Astrocyte of the hippocampus (primary cell): ENCODE data around the gene PAEP.
A peak's percentile ranks its signal among the peaks of the same experiment; 100 is the strongest.
"Not testable (repeated sequence)": the region's sequence is repeated elsewhere in the genome, so short reads cannot be mapped to it uniquely, and the experiment has no call there.

Experiments
- DNase-seq: peaks from one replicate; pipeline ENCODE4 v3.0.0; 2011; ENCODE audit warnings: low read depth, low spot score

Gene PAEP

DNA sequence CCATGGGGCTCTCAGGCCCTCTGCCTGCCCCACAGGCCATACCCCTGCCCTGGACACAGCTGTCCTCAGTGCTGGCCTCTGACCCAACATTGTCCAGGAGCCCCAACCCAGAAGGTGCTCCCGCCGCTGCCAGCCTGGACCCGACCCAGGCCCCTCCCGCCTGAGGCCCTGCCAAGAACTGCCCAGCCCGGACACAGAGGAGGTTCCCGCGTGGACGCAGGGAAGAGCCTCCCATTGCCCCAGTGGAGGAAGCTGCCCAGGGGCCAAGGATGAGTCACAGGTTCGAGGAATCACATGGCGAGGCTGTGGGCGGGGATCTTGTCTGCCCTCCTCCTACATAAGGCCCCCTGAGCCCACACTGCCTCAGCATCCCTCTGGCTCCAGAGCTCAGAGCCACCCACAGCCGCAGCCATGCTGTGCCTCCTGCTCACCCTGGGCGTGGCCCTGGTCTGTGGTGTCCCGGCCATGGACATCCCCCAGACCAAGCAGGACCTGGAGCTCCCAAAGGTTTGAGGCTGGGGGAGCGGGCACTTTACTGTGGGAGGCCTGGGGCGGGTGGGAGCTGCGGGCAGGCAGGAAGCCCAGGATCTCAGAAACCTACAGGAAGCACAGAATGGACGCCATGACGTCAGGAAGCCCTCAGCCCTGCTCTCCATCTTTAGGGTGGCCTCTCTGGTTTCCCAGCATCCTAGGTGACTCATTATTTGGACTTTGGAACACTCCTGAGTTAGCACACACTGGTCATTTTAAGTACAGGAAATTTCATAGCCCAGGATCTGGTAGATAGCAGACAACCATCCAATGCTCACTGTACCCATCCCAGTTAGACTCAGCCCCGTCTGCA, at the start of gene PAEP:
Gene PAEP (plus strand): TSS at position 366 of the 844 bp plus-strand sequence.
- no peak for DNase-seq

DNA sequence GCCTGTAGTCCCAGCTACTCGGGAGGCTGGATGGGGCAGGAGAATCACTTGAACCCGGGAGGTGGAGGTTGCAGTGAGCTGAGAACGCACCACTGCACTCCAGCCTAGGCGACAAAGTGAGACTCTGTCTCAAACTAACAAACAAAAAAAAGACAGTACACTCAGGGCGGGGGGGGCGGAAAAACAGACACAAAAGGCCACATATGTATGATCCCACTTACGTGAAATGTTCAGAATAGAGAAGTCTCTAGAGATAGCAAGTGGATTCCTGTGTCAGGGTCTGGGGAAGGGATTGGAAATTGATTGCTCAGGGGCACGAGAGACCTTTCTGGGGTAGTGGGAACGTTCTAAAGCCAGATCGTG, 49.3 kb upstream of the PAEP start:
- no peak for DNase-seq

DNA sequence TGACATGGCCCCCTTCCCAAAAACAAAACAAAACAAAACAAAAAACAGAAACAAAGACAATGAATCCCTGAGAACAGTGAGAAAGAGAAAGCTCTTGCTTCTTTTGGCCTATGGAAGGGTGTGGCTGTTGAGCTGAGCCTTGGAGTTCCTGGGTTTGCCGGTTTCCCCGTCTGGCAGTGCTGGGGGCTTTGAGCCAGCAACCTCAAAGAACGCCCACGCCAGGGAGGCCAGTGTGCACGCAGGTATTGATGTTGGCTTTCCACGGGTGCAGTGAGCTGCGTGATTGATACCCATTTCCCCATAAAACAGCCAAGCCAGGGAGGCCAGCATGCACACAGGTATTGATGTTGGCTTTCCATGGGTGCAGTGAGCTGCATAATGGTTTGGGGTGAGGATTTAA, 48.7 kb upstream of the PAEP start:
- DNase-seq: peak; percentile 31

DNA sequence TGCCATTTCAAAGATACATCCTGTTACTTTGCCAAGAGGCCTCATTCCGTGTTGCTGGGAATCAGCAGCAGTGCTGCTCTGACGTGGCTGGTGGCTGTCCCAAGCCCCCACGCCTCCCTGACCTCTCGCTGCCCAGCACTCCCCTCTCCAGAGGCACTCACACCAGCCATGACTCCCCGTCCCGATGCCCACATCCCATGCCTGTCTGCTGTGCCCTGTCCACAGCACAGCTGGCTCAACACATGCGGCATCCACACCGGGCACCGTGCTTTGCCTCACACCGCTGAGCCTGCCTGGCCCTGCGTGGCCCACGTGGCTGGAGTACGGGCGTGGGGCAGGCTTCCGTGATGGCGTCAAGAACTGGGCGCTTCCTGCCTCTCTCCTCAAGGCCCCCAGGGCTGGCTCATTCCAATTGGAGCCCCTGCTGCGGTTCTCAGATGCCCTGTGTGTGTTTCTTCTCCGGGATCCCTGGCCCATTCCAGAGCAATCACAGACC, 48.2 kb upstream of the PAEP start:
- DNase-seq: no peak

DNA sequence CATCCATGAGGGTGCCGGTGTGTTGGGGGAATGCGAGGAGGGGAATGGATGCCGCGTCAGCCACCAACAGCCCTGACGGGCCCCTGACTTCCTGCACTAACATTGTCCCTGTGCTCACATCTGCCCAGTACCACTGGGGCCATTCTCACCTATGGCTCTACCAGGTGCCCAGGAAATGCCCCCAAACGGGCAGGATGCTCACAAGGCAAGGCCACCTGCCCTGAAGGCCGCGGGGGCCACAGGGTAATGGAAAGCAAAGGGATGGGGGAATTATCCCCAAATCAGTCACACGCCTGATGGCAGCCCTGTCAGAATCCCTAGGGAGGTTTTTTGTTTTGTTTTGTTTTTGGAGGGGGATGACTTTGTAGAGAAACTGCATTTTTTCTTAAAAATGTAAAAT, 47.6 kb upstream of the PAEP start:
- not testable (repeated sequence) for DNase-seq

DNA sequence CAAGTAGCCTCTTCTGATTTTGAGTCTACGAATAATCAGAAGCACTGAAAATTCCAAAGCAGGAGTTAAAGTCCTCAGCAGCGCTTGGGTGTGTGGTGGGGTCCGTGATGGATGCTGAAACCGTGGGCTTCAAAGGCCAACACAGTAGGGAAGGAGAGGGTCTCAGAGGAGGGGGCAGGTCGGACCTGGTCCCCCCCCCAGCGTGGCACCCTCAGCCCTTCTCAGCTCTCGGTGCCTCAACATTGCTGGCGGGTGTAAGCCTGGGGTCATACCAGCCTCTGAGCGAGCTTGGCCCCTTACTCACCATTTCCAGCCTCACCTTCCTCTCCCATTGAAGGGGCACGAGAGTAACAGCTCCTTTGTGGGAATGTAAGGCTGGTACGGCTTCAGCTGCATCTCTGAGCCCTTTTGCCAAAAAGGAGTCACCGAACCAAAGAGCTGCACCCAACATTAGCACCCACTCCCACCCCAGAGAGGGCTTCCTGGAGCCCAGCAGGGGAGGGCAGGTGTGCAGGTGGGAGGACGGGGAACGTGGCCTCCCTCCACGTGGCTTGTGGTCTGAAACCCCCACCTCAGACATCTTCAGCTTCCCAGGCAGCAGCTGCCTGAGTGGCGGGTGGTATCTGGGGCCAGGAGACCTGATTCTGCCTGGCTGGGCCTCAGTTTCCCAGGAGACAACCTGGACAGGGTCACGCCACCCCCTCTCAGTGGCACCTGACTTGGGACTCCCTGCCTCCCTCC, 47.0 kb upstream of the PAEP start:
- no peak for DNase-seq

DNA sequence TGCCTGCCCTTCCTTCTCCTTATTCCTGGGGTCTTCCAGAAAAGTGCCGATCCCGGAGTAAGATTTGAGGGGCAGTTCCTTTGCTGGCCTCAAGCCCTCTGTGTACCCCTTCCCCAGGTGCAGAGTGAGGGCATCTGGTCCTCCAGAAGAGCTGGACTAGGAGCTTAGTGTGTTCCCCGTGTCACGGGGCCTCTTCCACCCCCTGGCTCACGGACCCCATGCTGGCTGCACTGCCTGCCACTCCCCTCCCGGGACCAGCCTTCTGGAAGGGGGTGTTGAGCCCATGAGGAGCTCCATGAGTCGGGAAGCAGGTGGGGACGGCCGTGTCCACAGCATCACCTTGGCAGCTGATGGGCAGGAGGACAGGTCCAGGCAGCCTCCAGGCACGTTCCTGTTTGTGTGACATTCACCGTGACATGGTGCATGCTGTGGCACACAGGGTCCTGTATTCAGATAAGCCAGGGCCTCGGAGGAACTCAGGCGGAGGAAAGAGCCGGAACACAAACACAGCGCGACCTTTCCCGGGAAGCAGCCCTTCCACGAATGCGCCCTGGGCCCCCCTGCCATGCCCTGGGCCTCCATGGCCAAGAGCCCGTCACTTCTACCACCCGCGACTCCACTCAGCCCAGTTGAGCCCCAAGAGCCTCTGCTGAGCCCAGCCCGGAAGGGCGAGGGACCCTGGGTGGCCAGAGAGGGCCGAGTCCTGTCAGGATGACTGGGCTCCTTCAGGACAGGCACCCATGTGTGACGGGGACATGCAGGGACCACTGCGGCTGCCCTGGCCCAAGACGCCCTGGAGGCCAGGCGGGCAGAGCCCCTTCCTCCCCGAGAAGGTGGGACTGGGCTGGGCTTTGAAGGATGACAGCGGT, 46.2 kb upstream of the PAEP start:
- no peak for DNase-seq

DNA sequence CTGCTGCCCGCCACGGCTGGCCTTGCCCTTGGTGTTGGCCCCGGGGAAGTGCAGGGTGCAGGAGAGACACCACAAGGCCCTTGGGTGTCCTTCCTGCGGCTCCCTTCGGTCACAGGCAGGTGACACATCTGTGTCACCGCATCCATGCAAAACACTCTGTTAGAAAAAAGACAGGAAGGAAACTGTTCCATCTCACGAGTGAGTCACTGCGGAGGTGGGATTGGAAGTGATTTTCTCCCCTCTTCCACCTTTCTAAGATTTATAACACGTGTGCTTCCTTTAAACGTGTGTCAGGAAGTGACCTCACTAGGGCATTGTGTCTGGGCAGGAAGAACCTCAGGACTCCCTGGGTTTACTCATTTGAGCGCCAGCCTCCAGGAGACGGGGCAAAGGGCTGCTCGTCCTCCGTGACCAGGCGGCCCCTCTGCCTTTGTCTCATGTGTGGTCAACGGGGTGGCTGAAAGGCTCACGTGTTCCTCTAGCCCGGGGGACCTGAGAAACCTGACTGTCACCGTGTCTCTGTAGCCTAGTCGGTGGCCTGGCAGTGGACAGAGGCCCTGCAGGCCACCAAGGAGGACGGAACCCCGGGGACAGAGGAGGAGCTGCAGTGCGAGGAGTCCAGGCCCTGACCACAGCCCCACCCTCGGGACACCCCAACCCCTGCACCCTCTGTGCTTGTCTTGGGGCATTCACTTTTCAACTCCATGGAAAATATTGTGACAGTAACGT, 45.3 kb upstream of the PAEP start:
- no peak for DNase-seq

DNA sequence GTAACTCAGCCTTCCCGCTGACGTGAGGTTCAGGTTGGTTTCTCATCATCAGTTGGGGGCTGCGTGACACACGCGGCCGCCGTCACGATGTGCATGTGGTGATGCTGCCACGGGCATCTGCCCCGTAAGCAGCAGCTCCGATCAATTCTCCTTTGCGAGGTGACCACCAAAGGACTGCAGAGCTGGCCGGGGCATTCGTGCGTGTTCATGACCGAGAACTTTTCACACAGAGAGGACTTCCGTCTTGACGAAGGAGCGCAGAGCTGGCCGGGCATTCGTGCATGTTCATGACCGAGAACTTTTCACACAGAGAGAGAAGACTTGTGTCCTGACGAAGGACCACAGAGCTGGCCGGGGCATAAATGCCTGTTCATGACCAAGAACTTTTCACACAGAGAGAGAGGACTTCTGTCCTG, 44.1 kb upstream of the PAEP start:
- no peak for DNase-seq

DNA sequence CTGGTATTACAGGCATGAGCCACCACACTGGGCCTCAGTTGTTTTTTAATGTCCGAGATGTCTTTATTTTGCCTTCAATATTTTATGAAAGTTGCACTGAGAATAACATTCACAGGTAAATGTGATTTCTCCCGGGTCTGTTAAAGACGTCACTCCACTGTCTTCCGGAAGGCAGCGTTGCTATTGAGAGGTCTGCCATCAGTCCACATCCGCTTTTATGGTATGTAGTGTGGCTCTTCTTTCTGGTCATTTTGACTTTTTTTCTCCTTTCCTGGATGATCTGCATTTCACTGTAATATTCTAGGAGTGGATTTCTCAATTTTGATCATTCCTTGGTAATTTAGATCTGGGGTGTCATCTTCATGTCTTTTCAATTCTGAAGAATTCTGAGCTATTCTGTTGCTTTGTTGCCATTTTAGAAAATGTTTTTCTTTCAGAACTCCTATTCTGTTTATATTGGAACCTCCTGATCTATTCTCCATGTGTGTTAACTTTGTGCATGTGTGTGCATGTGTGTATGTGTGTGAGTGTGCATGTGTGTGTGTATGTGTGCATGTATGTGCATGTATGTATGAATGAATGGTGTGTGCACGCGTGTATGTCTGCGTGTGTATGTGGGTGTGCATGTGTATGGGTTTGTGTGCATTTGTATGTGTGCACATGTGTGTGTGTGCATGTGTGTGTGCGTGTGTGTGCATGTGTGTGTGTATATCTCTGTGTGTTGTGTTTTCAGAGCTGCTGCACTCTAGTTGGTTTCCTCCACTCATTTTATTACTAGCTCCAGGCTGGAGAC, 42.2 kb upstream of the PAEP start:
- no peak for DNase-seq

DNA sequence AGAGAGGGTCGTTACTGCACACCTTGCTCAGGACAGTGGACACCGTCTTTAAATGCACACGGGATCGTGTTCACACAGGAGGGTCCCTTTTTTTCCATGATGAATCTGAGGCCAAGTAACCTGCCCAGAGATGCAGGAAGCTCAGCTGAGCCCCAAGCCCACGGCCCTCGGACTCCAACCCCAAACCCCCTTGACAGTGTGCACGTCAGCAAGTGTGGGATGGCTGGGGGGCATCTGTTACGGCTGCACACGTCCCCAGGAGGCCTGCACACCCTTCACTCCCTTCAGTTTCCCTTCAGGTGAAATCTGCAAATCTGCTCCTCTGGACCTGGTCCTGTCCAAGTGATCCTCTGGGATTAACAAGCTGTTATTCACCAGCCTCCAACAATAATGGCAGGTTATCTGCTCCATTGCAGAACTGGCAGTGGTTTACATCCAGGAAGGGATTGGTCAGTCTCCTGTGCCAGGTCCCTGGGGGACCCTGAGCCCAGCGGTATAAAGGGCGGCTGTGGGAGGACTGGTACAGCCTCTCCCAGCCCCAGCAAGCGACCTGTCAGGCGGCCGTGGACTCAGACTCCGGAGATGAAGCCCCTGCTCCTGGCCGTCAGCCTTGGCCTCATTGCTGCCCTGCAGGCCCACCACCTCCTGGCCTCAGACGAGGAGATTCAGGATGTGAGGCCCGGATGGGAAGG, 40.5 kb upstream of the PAEP start, which contains the start of gene LCN1:
Gene LCN1 (plus strand): TSS at position 525 of the 692 bp plus-strand sequence. CDS start 58 bp downstream, at position 583.
- DNase-seq: no peak

DNA sequence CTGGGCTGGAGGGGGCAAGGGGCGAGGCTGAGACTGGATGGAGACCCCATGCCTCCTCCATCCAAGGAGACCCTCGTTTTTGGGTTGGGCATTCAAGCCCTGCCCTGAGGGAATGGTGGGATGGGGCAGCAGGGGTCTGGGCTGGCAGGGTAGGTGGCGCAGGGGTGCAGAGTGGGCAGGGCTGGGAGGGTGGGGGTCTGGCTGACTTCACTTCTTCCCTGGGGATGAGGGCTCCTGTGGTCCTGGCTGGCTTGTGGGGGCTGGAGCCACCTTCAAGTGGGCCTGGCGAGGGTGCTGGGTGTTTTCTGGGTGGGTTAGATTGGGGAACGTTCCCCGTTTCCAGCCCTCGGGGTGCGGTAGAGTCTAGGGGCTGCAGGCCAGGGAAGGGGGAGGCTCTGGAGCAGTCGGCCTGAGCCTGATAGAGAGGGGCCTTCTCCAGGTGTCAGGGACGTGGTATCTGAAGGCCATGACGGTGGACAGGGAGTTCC, 39.9 kb upstream of the PAEP start:
- no peak for DNase-seq

DNA sequence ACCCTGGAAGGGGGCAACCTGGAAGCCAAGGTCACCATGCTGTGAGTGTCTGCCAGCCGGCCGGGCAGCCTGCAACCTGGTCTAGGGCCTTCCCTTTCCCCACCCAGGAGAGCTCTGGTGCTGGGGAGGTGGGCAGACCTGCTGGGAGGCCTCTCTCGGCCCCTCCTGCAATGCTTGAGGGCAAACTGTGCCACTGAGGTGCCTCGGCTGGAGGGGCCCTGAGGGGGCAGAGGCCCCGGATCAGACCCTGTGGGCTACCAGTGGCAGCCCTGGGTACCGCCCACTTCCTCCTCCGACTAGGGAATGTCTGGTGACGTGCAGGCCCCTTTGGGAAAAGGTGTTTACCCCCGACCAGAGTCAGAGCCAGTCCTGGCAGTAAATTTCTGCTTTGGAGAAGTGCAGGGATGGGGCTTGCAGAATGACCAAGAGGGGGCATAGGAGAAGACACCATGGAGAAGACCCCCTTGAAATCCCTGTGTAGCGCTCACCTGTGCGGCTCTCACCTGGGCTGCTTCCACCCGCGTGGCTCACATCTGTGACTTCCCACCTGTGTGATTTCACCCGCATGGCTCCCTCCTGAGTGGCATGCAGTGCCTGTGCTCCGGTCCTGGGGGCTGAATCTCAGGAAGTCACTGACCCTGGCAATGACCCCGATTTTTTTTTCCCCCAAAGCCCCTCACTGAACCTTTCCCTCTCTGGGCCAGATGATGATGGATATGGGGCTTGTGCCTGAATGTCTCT, 39.2 kb upstream of the PAEP start:
- no peak for DNase-seq

DNA sequence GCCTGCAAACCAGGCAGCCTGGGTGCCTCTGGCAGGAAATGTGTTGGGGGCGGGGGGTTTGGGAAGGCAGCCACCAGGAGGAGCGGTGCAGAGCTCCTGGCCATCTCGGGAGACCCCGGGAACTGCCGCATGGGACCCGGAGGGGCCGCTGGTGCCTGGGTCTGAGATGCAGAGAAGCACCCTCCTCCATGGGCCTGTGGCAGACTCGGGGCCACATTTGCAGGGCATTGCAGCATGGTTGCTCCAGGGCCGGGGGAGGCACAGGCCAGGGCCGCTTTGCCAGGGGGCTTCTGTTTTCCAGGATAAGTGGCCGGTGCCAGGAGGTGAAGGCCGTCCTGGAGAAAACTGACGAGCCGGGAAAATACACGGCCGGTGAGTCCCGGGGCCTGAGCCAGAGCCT, 38.6 kb upstream of the PAEP start:
- no peak for DNase-seq

DNA sequence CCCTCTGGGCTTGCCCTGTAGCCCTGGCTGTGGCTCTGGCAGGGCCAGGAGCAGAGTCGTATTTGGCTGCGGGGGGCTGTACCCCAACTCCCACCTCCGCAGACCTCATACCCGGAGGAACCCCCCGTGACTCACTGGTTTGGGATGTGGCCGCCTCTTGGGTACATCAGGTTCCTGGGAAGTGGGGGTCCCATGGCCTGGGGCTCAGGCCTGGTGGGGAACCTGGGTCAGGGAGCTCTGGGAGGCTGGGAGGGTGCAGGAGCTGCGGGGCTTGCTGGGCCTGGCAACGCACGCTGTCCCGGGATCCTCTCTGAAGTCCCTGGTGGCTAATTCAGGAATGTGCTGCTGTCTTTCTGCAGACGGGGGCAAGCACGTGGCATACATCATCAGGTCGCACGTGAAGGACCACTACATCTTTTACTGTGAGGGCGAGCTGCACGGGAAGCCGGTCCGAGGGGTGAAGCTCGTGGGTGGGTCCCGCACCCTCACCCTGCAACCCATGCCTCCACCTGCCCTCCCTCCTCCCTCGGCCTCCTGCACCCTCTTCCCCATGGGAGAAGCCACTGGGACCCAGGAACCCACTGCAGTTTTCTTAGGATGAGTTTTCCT, 37.9 kb upstream of the PAEP start:
- DNase-seq: no peak

DNA sequence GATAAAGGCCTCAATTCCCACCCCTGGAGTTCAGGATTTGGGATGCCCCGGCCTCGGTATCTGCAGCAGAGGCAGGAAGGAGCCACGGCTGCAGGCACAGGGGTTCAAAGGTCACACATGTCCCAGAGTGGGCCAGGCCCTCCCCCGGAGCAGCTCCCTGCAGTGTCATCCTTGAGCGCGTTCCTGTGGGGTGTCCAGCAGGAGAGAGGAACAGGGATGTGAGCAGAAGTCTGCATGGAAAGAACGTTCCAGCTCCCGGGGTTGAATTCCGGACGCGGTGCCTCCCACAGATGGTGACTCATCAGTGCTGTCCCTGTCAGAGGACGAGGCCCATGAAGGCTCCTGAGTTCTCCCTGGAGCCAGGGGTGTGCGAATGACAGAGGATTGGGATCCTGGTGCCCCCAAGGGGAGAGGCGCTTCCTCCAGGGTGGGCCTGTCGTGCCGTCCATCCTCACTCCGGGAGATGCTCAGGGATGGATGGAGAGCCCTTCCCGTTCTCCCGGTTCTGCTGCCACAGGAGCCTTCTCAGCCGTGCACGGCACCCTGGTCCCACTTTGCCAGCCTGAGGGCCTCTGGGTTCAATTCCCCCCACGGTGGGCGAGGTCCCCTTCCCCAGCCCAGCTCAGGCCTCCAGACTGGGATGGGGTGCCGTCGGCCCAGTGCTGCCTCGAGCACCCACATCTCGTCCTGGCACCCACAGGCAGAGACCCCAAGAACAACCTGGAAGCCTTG, 37.3 kb upstream of the PAEP start:
- peak; percentile 18 for DNase-seq

DNA sequence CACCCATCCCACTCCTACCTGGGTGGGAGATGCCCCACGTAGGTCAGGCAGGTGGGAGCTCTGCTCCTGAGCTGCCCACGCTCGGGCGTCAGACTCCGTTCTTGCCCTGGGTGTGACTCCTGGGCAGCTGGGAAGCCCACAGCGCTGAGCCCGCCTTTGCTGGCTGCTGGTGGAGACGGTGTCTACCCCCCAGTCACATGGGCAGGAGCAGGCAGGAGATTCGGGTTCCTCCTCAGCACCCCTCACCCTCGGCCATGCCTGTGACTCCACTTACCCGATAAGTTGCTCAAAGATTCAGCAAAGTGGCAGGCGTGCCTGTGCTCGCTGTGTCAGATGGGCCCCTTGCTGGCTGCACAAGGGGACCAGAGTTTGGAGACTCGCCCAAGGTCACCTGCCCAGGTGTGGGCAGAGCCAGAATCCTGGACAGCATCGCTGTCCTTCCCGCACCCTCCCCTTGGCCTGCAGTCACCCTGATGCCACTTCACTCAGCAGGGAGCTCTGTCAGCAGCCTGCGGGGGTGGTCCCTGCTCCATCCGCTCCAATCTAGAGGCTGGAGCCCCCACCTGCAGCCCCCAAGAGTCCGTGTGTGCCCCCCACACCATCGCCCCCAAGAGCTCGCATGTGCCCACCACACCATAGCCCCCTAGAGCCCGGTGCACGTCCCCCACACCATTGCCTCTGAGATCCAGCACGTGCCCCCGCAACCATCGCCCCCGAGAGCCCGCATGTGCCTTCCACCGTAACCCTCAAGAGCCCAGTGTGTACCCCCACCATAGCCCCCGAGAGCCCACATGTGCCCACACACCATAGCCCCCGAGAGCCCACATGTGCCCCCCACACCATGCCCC, 36.1 kb upstream of the PAEP start:
- DNase-seq: no peak
